A673 (cell line): ENCODE measurements around the gene CPTP.

Experiments
- EZH2 ChIP-seq: fragments of 200-600 bp; sonication (generic); IDR thresholded peaks from 2 replicates; pipeline ENCODE4 v1.6.1; 2017; ENCODE audit warnings: borderline replicate concordance, low read depth, mild to moderate bottlenecking, mixed read lengths, antibody characterized with exemption, low read length; ENCODE audit not compliant: poor library complexity, severe bottlenecking
- TF ChIP-seq, protein P1 (sequence below): fragments of 300-800, 200-600 bp; sonication (generic); conservative IDR thresholded peaks from 2 replicates; pipeline ENCODE4 v1.5.1; 2017; ENCODE audit warnings: low read depth, mild to moderate bottlenecking, antibody characterized with exemption, low read length, moderate library complexity, mixed read lengths

- TF ChIP-seq, protein P1, sequence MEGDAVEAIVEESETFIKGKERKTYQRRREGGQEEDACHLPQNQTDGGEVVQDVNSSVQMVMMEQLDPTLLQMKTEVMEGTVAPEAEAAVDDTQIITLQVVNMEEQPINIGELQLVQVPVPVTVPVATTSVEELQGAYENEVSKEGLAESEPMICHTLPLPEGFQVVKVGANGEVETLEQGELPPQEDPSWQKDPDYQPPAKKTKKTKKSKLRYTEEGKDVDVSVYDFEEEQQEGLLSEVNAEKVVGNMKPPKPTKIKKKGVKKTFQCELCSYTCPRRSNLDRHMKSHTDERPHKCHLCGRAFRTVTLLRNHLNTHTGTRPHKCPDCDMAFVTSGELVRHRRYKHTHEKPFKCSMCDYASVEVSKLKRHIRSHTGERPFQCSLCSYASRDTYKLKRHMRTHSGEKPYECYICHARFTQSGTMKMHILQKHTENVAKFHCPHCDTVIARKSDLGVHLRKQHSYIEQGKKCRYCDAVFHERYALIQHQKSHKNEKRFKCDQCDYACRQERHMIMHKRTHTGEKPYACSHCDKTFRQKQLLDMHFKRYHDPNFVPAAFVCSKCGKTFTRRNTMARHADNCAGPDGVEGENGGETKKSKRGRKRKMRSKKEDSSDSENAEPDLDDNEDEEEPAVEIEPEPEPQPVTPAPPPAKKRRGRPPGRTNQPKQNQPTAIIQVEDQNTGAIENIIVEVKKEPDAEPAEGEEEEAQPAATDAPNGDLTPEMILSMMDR = no peak
- no peak for TF ChIP-seq EZH2
These were observed 3.7 kb upstream of the CPTP start for GRCh38 chr1:1320666-1321448.
